HG02885 (cell line): ENCODE results near the gene GIMAP2.
"Not testable (repeated sequence)": the region's sequence is repeated elsewhere in the genome, so short reads cannot be mapped to it uniquely, and the experiment has no call there.

Source experiments
- ATAC-seq: cut with Tn5 transposase; IDR thresholded peaks from one replicate; pipeline ENCODE4 v1.9.1; 2021; ENCODE audit warnings: mild to moderate bottlenecking; ENCODE audit not compliant: unreplicated experiment, poor library complexity

Gene GIMAP2

GRCh38 chr7:150685219-150686029 is at the start of gene GIMAP2:
Gene GIMAP2 (plus strand): TSS chr7:150685706. CDS start chr7:150687060, 1,354 bp downstream.
- ATAC-seq: peak; percentile 93

- ATAC-seq: no peak
These were observed 43.7 kb upstream of the GIMAP2 start for GRCh38 chr7:150641854-150642253.

GRCh38 chr7:150642926-150643325 is 42.6 kb upstream of the GIMAP2 start:
- ATAC-seq: no peak

GRCh38 chr7:150645259-150646020 is 40.1 kb upstream of the GIMAP2 start:
- no peak for ATAC-seq

GRCh38 chr7:150648353-150649079 is 37.0 kb upstream of the GIMAP2 start:
- ATAC-seq: no peak

GRCh38 chr7:150649080-150649385 is 36.5 kb upstream of the GIMAP2 start:
- no peak for ATAC-seq

- no peak for ATAC-seq
These were observed 30.8 kb upstream of the GIMAP2 start for GRCh38 chr7:150654692-150655091.

- no peak for ATAC-seq
These were observed 29.5 kb upstream of the GIMAP2 start for GRCh38 chr7:150656047-150656446.

- ATAC-seq: no peak
These were observed 28.0 kb upstream of the GIMAP2 start for GRCh38 chr7:150657526-150657925.

GRCh38 chr7:150660939-150661613 is 24.4 kb upstream of the GIMAP2 start:
- no peak for ATAC-seq

GRCh38 chr7:150662821-150663220 is 22.7 kb upstream of the GIMAP2 start:
- not testable (repeated sequence) for ATAC-seq

- no peak for ATAC-seq
These were observed 21.6 kb upstream of the GIMAP2 start for GRCh38 chr7:150663802-150664494.

- no peak for ATAC-seq
These were observed 20.3 kb upstream of the GIMAP2 start for GRCh38 chr7:150665089-150665748.

GRCh38 chr7:150665896-150666295 is 19.6 kb upstream of the GIMAP2 start:
- no peak for ATAC-seq

GRCh38 chr7:150666412-150666811 is 19.1 kb upstream of the GIMAP2 start:
- ATAC-seq: no peak

- ATAC-seq: peak; percentile 79
These were observed 17.0 kb upstream of the GIMAP2 start for GRCh38 chr7:150668472-150668911.

- no peak for ATAC-seq
These were observed 16.5 kb upstream of the GIMAP2 start for GRCh38 chr7:150668977-150669376.

- not testable (repeated sequence) for ATAC-seq
These were observed 13.5 kb upstream of the GIMAP2 start for GRCh38 chr7:150671798-150672585.

GRCh38 chr7:150675714-150676113 is 9.8 kb upstream of the GIMAP2 start:
- no peak for ATAC-seq
